Myocyte (in vitro differentiated cells): ENCODE data around the gene TACO1. TPM values are rescaled to one million over a fixed set of nuclear protein-coding genes. Genes with fewer than 3 reads are reported as not detected.

Experiments used
- DNase-seq: peaks from one replicate; pipeline ENCODE4 v3.0.0-alpha.2; 2012; ENCODE audit warnings: low read depth
- total RNA-seq: library from RNA; depleted of rRNA; stranded (reverse); fragments of >200 nt; gene quantifications from 2 replicates; pipeline ENCODE4 v1.2.3, GENCODE V29; 2014

Gene TACO1
- total RNA-seq, 1 donor from 2014 or later = 21.7 TPM

DNA sequence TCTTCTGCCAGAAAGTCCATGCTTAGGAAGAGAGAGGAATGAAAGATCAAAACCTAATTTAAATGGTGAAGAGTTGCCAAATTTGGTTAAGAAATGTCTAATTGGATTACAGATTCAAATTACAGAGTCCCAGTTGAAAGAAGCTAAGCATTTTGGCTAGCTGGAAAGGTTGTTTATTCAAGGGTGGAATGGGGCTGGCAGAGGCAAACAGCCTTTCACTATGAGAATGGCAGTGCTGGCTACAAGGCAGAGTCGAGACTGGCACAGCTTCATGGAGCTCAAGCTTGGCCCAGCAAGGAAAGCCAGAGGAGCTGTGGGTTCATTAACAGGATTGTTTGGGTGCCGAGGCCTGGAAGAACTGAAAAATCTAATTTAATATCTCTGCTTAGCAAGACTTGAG, 35.1 kb downstream of the TACO1 start:
- DNase-seq = no peak

DNA sequence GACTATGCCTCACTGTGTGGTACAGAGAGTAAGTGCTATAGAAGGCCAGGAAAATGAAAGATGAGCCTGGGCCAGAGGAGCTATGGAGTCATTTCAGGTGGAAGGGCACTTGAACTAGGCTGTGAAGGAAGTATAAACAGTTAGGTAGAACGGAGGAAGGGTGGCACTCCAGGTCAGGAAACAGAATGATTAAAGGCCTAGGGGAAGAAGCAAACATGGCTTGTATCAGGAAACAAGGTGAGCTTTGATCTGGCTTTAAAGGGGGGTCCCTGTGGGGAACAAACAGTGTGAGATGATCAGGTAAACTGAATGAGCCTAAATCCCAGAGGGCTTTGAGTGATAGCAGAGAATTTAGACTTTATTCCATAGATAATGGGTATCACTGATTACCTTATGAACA, 38.4 kb downstream of the TACO1 start:
- DNase-seq = no peak

DNA sequence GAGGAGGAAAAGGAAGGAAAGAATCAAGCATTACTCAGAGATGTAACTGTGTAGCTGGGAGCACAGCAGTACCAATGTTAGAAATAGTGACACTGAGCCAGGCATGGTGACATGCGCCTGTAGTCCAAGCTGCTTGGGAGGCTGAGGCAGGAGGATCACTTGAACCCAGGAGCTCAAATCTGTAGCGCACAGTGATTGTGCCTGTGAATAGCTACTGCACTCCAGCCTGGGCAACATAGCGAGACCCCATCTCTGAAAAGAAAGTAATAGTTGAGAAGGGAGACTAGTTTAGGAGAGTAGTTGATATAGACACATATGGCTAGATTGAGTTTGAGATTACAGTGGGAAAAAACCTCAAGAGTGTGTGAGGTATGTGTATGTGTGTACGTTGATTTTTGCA, 39.3 kb downstream of the TACO1 start:
- DNase-seq = no peak

DNA sequence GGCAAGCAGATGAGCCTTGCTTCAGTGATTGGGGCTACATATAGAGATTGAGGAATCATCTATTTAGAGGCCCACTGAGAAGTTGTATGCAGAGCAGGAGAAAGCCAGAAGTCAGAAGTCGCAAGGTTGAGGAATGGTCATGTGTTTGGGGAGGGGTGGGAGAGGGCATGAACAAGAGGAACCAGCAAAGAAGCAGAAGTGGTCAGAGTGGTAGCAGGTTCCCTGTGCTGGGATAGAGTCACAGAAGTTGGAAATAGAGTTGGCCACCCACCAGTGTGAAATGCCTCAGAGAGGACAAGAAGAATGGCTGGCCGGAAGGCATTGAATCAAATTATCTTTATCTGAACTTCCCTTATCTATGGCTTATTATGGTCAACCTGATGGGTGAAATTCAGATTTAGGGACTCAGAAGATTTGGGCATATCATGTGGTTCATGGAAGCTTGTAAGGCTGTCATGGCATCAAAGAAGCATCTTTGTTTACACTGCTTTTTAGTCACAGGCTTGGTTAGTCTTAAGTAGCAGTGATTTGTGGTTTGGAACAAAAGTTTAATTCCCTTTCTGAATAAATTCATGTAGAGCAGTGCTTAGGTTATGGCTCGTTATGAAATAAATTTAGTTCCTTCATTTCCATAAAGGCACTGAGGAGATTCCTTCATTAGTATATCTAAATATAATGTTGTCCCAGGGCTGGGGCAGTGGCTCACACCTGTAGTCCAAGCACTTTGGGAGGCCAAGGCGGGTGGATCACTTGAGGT, 41.2 kb downstream of the TACO1 start:
- no peak for DNase-seq

DNA sequence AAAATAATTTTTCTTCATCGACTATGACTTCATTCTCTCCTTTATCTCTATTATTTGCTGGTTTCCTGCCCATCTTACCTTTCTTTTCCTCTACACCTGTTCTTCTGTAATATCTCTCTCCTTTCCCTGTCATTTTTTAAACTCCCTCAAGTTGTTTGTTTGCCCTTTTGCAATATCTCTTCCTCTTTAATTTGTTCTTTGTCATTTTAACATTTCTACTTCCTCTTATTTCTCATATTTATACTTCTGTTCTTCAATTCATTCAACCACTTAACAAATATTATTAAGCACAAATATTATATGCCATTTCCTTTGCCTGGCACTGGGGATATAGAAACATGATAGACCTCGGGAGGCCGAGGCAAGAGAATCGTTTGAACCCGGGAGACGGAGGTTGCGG, 44.2 kb downstream of the TACO1 start:
- no peak for DNase-seq

DNA sequence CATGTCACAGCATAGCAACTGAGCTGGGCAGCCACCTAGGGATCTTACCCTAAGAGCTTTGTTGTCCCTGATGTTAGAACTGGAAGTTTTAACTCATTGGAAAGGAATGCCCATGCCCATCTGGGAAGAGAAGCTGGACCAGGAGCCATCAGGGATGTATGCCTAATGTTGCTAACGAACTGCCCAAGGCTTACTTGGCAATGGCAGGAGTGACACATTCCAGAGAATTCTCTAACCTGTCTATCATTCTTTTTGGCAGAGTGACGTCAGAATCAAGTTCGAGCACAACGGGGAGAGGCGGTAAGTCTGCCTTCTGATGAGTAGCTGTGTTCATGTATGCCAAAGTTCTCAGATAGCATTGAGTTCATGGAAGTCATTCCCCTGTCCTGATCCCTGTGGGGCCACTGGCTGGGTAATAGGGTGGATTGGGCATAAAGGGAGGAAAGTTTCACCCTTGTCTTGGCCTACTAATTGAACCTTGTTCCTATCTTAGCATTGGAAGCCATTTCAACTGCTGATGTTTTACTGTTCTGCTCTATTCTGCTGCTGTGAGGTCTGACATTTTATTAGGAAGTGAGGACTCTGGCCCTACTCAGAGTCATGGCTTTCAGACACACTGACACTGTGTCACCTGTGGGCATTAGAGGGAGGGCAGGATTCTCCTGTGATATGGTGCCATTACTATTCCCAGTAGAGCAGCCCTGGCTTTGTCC, 45.2 kb downstream of the TACO1 start:
- DNase-seq = no peak

DNA sequence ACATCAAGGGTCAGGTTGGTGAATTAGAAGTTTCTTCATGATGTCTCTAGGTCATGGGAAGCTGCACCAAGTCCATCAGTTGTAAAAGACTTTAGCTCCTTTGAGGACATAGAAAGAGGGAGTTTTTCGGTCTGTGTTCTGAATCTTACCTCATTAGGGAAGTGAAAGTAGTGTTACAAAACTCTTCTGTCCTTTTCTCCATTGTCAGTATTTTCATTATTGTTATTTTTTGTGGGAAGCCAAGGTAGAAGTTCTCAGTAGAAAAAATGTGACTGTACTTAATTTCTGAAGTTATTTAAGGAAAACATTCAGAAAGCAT, 45.8 kb downstream of the TACO1 start:
- DNase-seq = no peak

DNA sequence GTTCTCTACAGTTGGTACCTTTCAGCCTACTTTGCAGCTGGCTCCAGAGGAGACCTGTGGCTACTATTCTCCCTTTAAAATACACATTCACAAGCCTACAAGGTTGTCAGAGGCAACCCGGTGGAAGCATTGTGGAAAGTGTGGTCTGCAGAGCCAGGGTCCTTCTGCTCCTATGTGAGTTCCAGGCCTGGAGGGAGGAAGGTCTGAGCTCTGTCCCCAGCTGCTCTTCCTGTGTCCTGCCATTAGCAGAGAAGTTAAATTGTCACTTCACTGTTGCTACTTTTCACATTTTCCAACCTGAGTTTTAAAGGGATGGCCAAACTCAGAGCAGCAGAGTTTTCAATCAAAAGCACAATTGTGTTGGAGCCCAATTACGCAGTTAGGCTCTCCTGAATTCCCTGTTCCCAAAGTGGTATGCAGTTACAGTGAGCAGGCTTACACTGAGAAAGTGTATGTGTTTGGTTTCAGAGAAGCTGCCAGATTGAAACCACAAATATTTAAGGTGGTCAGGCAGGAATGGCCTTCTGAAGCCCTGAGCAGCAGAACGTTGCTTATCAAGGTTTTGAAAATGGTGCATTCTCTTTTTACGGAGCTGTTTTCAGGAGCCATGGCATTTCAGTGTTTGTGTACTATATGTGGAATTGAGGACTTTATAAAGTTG, 46.5 kb downstream of the TACO1 start:
- DNase-seq = peak; percentile 64

DNA sequence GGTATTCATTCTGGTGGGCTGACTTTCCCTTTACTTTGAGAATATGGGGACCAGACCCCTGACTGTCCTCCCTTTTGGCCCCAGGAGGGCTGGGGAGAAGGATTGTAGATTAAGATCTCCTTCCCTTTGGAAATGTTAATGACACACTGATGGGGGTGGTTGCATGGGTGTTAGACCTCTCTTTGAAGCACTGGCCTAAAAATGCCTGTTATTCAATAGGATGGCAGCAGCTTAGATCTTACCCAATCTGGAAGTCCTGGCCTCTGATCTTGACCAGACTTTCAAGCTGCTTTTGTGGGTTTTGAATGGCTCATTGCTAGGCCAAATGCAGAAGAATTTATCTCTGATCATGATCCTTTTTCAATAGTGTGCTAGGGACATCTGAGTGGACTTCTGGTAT, 47.2 kb downstream of the TACO1 start:
- no peak for DNase-seq

DNA sequence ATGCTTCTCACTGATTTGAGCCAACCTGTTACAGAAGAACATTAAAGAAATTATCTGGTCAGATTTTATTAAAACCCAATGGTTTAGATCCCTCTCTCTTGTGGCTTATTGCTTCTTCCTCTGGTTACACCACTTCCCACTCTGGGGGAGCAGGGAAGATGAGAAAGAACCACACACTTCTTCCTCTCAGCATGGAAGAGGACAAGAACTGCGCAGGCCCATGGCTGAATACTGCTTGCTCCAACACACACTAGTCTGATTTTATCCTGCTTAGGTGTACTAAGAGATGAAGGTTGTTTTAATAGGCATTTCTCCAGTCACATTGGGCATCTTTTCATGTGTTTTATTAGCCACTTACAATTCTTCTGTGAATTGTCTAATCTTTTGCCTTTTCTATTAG, 49.1 kb downstream of the TACO1 start:
- no peak for DNase-seq

DNA sequence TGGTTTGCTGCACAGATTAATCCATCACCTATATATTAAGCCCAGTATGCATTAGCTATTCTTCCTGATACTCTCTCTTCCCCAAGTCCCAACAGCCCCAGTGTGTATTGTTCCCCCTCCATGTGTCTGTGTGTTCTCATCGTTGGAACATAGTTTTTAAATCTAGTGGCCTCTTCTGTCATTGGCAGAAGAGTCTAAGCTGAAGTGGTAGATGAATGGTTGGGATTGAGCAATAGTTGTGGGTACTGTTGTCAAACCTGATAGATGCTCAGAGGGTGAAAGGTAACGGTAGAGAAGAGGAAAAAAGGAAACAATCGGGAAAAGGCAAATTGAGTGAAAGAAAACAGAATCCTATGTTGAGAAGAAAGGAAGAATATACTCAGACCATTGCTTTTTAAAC, 51.4 kb downstream of the TACO1 start:
- no peak for DNase-seq

DNA sequence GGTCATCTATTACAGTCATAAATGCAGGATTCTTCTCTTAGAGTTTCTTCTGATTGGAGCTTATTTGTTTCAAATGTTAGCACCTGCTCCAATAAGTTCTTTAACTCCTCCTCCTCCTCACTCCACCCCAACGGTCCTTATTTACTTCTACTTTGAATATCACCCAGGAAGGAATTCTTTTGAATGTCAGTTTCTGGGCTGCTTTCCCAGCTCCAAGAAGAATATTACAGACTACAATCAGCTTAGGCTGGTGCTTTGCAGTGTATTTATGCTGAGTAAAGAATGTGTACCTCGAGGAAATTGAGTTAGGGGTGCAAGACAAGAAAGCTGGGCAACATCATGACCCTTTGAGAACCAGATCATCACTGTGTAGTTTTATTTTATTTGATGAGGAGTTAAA, 52.4 kb downstream of the TACO1 start:
- DNase-seq = no peak

DNA sequence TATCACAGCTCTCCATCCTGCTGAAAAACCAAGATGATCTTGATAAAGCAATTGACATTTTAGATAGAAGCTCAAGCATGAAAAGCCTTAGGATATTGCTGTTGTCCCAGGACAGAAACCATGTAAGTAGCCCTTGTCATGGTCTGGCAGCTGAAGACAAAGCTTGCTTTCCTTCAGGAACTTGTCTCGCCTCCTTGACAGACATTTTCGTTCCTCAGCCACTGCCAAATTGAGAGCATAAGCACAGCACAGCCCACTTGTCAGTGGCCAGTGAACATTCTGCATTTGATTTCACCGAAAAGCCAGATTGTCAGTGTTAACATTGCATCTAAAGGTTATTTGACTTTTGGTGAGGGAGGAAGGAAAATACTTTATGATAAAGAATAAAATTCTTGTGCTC, 57.1 kb downstream of the TACO1 start:
- DNase-seq = no peak

Other genes starting within 250 kb of the TACO1 start
- gene CYB561, start 154.6 kb upstream of the TACO1 start, total RNA-seq = 2.9 and 4.6 TPM in 2 replicates
- gene ACE, start 123.8 kb upstream of the TACO1 start, total RNA-seq = 0.21 and 0.36 TPM in 2 replicates
- gene KCNH6, start 77.5 kb upstream of the TACO1 start, total RNA-seq = not detected in 2 replicates
- 23.8 and 25.7 TPM in 2 replicates for gene DCAF7, start 50.4 kb upstream of the TACO1 start, total RNA-seq
- 14.5 and 16.4 TPM in 2 replicates for gene MAP3K3, start 21.5 kb downstream of the TACO1 start, total RNA-seq
- gene LIMD2, start 99.2 kb downstream of the TACO1 start, total RNA-seq = 3.0 and 4.3 TPM in 2 replicates
- 14.2 and 16.3 TPM in 2 replicates for gene STRADA, start 140.9 kb downstream of the TACO1 start, total RNA-seq
- gene CCDC47, start 172.7 kb downstream of the TACO1 start, total RNA-seq = 67.8 and 73.3 TPM in 2 replicates
- gene DDX42, start 173.3 kb downstream of the TACO1 start, total RNA-seq = 46.5 and 47.6 TPM in 2 replicates
- gene PSMC5, start 226.5 kb downstream of the TACO1 start, total RNA-seq = 36.8 and 50.2 TPM in 2 replicates
- gene FTSJ3, start 226.8 kb downstream of the TACO1 start, total RNA-seq = 27.9 and 49.9 TPM in 2 replicates
- 28.5 and 28.8 TPM in 2 replicates for gene SMARCD2, start 241.8 kb downstream of the TACO1 start, total RNA-seq